Myocyte (in vitro differentiated cells): Measurements from ENCODE around the gene RETREG3. TPM values are rescaled to one million over a fixed set of nuclear protein-coding genes. Genes with fewer than 3 reads are reported as not detected.

Source experiments
- DNase-seq: peaks from one replicate; pipeline ENCODE4 v3.0.0-alpha.2; 2012; ENCODE audit warnings: low read depth
- total RNA-seq: library from RNA; depleted of rRNA; stranded (reverse); fragments of >200 nt; gene quantifications from 2 replicates; pipeline ENCODE4 v1.2.3, GENCODE V29; 2014

The RETREG3 gene
- total RNA-seq, 1 donor from 2014 or later, result 44.5 TPM

GRCh38 chr17:42535155-42536047, 73.8 kb downstream of the RETREG3 start:
- DNase-seq, result no peak

GRCh38 chr17:42531455-42532354, 77.5 kb downstream of the RETREG3 start:
- DNase-seq, result peak; percentile 61

GRCh38 chr17:42530952-42531454, 78.2 kb downstream of the RETREG3 start:
- no peak for DNase-seq

Other genes with a start within 250 kb of the RETREG3 start
- 106 and 159 TPM in 2 replicates for gene STAT3, start 220.9 kb downstream of the RETREG3 start, total RNA-seq
- 346 and 373 TPM in 2 replicates for gene CAVIN1, start 186.1 kb downstream of the RETREG3 start, total RNA-seq
- 72.8 and 102 TPM in 2 replicates for gene ATP6V0A1, start 150.5 kb downstream of the RETREG3 start, total RNA-seq
- gene NAGLU, start 73.1 kb downstream of the RETREG3 start, total RNA-seq, result 94.1 and 98.8 TPM in 2 replicates
- gene HSD17B1, start 56.5 kb downstream of the RETREG3 start, total RNA-seq, result 0.56 and 0.88 TPM in 2 replicates
- gene COASY, start 47.2 kb downstream of the RETREG3 start, total RNA-seq, result 23.7 and 24.4 TPM in 2 replicates
- 41.1 and 47.1 TPM in 2 replicates for gene MLX, start 42.3 kb downstream of the RETREG3 start, total RNA-seq
- gene PSMC3IP, start 31.6 kb downstream of the RETREG3 start, total RNA-seq, result 1.2 and 2.3 TPM in 2 replicates
- 79.8 and 91.1 TPM in 2 replicates for gene TUBG1, start 309 bp upstream of the RETREG3 start, total RNA-seq
- gene TUBG2, start 49.9 kb upstream of the RETREG3 start, total RNA-seq, result 16.7 and 21.3 TPM in 2 replicates
- gene PLEKHH3, start 67.6 kb upstream of the RETREG3 start, total RNA-seq, result 49.1 and 58.6 TPM in 2 replicates
- 0.53 TPM in 1 of 2 replicates, not detected in the other for gene CCR10, start 72.5 kb upstream of the RETREG3 start, total RNA-seq
- 2.6 and 3.4 TPM in 2 replicates for gene CNTNAP1, start 73.2 kb upstream of the RETREG3 start, total RNA-seq
- 24.6 and 28.6 TPM in 2 replicates for gene EZH1, start 135.7 kb upstream of the RETREG3 start, total RNA-seq
- 0.26 TPM in 1 of 2 replicates, not detected in the other for gene RAMP2, start 151.9 kb upstream of the RETREG3 start, total RNA-seq
- gene VPS25, start 164.1 kb upstream of the RETREG3 start, total RNA-seq, result 60.8 and 63.7 TPM in 2 replicates
- 0.16 TPM in 1 of 2 replicates, not detected in the other for gene WNK4, start 171.2 kb upstream of the RETREG3 start, total RNA-seq
- gene COA3, start 189.3 kb upstream of the RETREG3 start, total RNA-seq, result 53.4 and 72.8 TPM in 2 replicates
- gene CNTD1, start 189.5 kb upstream of the RETREG3 start, total RNA-seq, result not detected in 2 replicates
- 73.5 and 124 TPM in 2 replicates for gene BECN1, start 214.9 kb upstream of the RETREG3 start, total RNA-seq
- gene PSME3, start 224.0 kb upstream of the RETREG3 start, total RNA-seq, result 88.9 and 103 TPM in 2 replicates
- gene AOC2, start 235.2 kb upstream of the RETREG3 start, total RNA-seq, result 0.40 and 0.78 TPM in 2 replicates
- 0.47 and 0.67 TPM in 2 replicates for gene AOC3, start 241.8 kb upstream of the RETREG3 start, total RNA-seq